HCT116 (cell line): Measurements from ENCODE around the gene SELP. TPM values are rescaled to one million over a fixed set of nuclear protein-coding genes. Genes with fewer than 3 reads are reported as not detected.

Experiments
- ATAC-seq: fragments of 200-7000 bp; cut with Tn5 transposase; 2 replicates; pipeline ENCODE4 v1.9.1; 2020; ENCODE audit warnings: mild to moderate bottlenecking, moderate library complexity
- BruUV-seq: library from RNA; stranded (reverse); fragments of 400-500 nt; replicated peaks from 2 replicates; lab custom pipeline; 2021; lab: Mats Ljungman, UMichigan
- CTCF ChIA-PET: fragments of 300-600 bp; sonication (Branson Sonifier 250); formaldehyde crosslinking; loops from one replicate; lab custom pipeline; 2021; ENCODE audit warnings: antibody characterized with exemption; lab: Charles Lee
- POLR2A ChIA-PET: fragments of 300-600, 350-600 bp; sonication (Branson Sonifier 250); formaldehyde crosslinking; loops from one replicate; lab custom pipeline; 2021; ENCODE audit warnings: antibody characterized with exemption; lab: Charles Lee
- RAD21 ChIA-PET, 2 experiments: fragments of 300-600 bp; sonication (Branson Sonifier 250); formaldehyde crosslinking; loops; one replicate each; lab custom pipeline; 2023; ENCODE audit warnings: low total read pairs in 2 of 2; ENCODE audit not compliant: uncharacterized antibody in 2 of 2, unreplicated experiment in 2 of 2, low non-redundant PET in 1 of 2; lab: Charles Lee
- DNase-seq: peaks from one replicate; pipeline ENCODE4 v3.0.0-alpha.2; 2010; ENCODE audit warnings: low read depth, low spot score
- H2AFZ ChIP-seq: fragments of 200-600 bp; shearing (Covaris generic), sonication (generic); 2 replicates; pipeline ENCODE4 v1.6.1; 2017; ENCODE audit warnings: low read depth, mixed run types, mixed read lengths, antibody characterized with exemption, low read length; ENCODE audit not compliant: poor library complexity, severe bottlenecking
- H3K27ac ChIP-seq: 2 replicates; pipeline ENCODE4 v1.5.1; 2012; ENCODE audit warnings: low read depth, low read length
- H3K27me3 ChIP-seq: fragments of 200-600 bp; sonication (generic); 2 replicates; pipeline ENCODE4 v1.6.1; 2016; ENCODE audit warnings: mixed run types, low read length, mixed read lengths; ENCODE audit not compliant: insufficient read depth
- H3K36me3 ChIP-seq, 2 experiments: fragments of 200-500 bp in 1 of 2; fragments of 200-600 bp in 1 of 2; sonication (Bioruptor generic) in 1 of 2; sonication (generic) in 1 of 2; 2 replicates each; pipeline versions ENCODE4 v1.5.1 to v1.6.1; 2014 to 2016; ENCODE audit warnings: low read length in 2 of 2, inconsistent platforms in 1 of 2, mixed read lengths in 1 of 2, mixed run types in 1 of 2; ENCODE audit not compliant: insufficient read depth in 2 of 2, control insufficient read depth in 1 of 2
- H3K4me1 ChIP-seq, 2 experiments: fragments of 200-600 bp in 1 of 2; sonication (generic) in 1 of 2; 2 replicates each; pipeline versions ENCODE4 v1.5.1 to v1.6.1; 2012 to 2017; ENCODE audit warnings: low read length in 2 of 2, inconsistent platforms in 1 of 2, mild to moderate bottlenecking in 1 of 2, mixed read lengths in 1 of 2, mixed run types in 1 of 2, moderate library complexity in 1 of 2; ENCODE audit not compliant: insufficient read depth in 2 of 2, control insufficient read depth in 1 of 2
- H3K4me2 ChIP-seq: fragments of 200-600 bp; sonication (generic); 2 replicates; pipeline ENCODE4 v1.6.1; 2017; ENCODE audit warnings: mixed run types, low read length, mixed read lengths
- H3K4me3 ChIP-seq, 2 experiments: fragments of 200-600 bp in 1 of 2; sonication (generic) in 1 of 2; replicated peaks in 1 of 2; 2 replicates each; pipeline ENCODE4 v1.5.1; 2011 to 2016; ENCODE audit warnings: low read length in 2 of 2, control low read depth in 1 of 2, low read depth in 1 of 2, mild to moderate bottlenecking in 1 of 2, mixed read lengths in 1 of 2, mixed run types in 1 of 2
- H3K79me2 ChIP-seq: fragments of 200-600 bp; sonication (generic); 2 replicates; pipeline ENCODE4 v1.6.1; 2017; ENCODE audit warnings: mild to moderate bottlenecking, mixed run types, low read length, moderate library complexity, mixed read lengths; ENCODE audit not compliant: insufficient read depth
- H3K9ac ChIP-seq: fragments of 200-600 bp; sonication (generic); 2 replicates; pipeline ENCODE4 v1.6.1; 2016; ENCODE audit warnings: low read length, mixed read lengths
- H3K9me2 ChIP-seq: fragments of 200-600 bp; sonication (generic), shearing (Covaris generic); 2 replicates; pipeline ENCODE4 v1.6.1; 2017; ENCODE audit warnings: mixed run types, mild to moderate bottlenecking, moderate library complexity; ENCODE audit not compliant: insufficient read depth
- H3K9me3 ChIP-seq, 2 experiments: fragments of 200-500 bp in 1 of 2; fragments of 200-600 bp in 1 of 2; sonication (Bioruptor generic) in 1 of 2; sonication (generic) in 1 of 2; 2 replicates each; pipeline ENCODE4 v1.6.1; 2014 to 2017; ENCODE audit warnings: low read length in 2 of 2, mixed read lengths in 2 of 2, inconsistent platforms in 1 of 2, low read depth in 1 of 2, mild to moderate bottlenecking in 1 of 2, mixed run types in 1 of 2, moderate library complexity in 1 of 2; ENCODE audit not compliant: control insufficient read depth in 1 of 2, insufficient read depth in 1 of 2
- H4K20me1 ChIP-seq: fragments of 200-600 bp; sonication (generic), shearing (Covaris generic); 2 replicates; pipeline ENCODE4 v1.6.1; 2017; ENCODE audit warnings: mixed run types, mild to moderate bottlenecking, moderate library complexity; ENCODE audit not compliant: insufficient read depth
- EGR1 ChIP-seq: IDR thresholded peaks from 2 replicates; pipeline ENCODE4 v1.6.1; 2012; ENCODE audit warnings: low read depth
- EZH2phosphoT487 ChIP-seq: fragments of 200-600 bp; IDR thresholded peaks from 2 replicates; pipeline ENCODE4 v1.6.1; 2018; ENCODE audit warnings: antibody characterized with exemption, borderline replicate concordance
- FOSL1 ChIP-seq: IDR thresholded peaks from 2 replicates; pipeline ENCODE4 v1.6.1; 2012; ENCODE audit warnings: low read depth
- SP1 ChIP-seq: IDR thresholded peaks from 2 replicates; pipeline ENCODE4 v1.6.1; 2012; ENCODE audit warnings: low read depth
- TCF7L2 ChIP-seq: IDR thresholded peaks from 2 replicates; pipeline ENCODE4 v1.7.0; 2011; ENCODE audit warnings: borderline replicate concordance, inconsistent platforms; ENCODE audit not compliant: insufficient read depth, insufficient read length; ENCODE audit errors: extremely low read depth
- YY1 ChIP-seq: IDR thresholded peaks from 2 replicates; pipeline ENCODE4 v1.6.1; 2011; ENCODE audit warnings: low read length, low read depth, moderate library complexity, mild to moderate bottlenecking; ENCODE audit not compliant: insufficient replicate concordance; ENCODE audit errors: extremely low read depth
- ZNF274 ChIP-seq: fragments of 200-500 bp; sonication (Bioruptor generic); IDR thresholded peaks from 2 replicates; pipeline ENCODE4 v1.6.1; 2014; ENCODE audit warnings: mild to moderate bottlenecking, low read depth, low read length, inconsistent platforms
- intact Hi-C: fragments of 100-400 bp; cut with micrococcal nuclease; formaldehyde crosslinking; loops from 2 replicates; pipeline ENCODE4 v1.10.0; 2022
- total RNA-seq: library from RNA; stranded (reverse); gene quantifications from one replicate; pipeline ENCODE4 v1.2.1, GENCODE V29; 2021; ENCODE audit not compliant: unreplicated experiment
- TF ChIP-seq, protein P1 (sequence below): IDR thresholded peaks from 2 replicates; pipeline ENCODE4 v1.6.1; 2011; ENCODE audit warnings: mild to moderate bottlenecking, low read length, moderate library complexity; ENCODE audit not compliant: insufficient replicate concordance; ENCODE audit errors: extremely low read depth
- TF ChIP-seq, protein P2 (sequence below): IDR thresholded peaks from 2 replicates; pipeline ENCODE4 v1.6.1; 2012
- TF ChIP-seq, protein P3 (sequence below), 3 experiments: fragments of 200-600 bp in 1 of 3; sonication (generic) in 1 of 3; IDR thresholded peaks in 2 of 3; conservative IDR thresholded peaks in 1 of 3; 2 replicates each; pipeline ENCODE4 v1.5.1; 2012 to 2017; ENCODE audit warnings: low read depth in 2 of 3, low read length in 2 of 3, antibody characterized with exemption in 1 of 3, borderline replicate concordance in 1 of 3, control low read depth in 1 of 3, mild to moderate bottlenecking in 1 of 3, mixed read lengths in 1 of 3, mixed run types in 1 of 3, moderate library complexity in 1 of 3; ENCODE audit not compliant: insufficient read depth in 1 of 3

The SELP gene
- total RNA-seq, 1 experiment from 2014 or later, result not detected

DNA sequence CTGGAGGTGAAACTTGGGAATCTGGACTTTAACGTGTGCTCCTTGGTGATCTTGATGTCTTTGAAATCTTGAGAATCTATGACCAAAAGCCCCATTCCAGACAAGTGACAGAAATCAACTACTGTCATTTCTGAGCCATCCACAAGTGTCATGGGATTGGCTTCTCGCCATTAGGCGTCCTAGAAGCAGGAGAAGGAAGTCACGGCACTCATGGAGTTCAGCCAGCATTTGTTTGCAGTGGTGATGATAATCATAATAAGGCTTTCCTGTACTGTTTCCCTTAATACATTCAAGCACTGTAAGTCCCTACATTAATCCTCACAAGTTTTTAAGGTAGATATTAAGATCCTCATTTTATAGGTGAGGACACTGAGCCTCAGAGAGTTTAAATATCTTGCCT, 55.6 kb downstream of the SELP start:
- Histone ChIP-seq H3K27me3 (no peaks in the 10 kb centered on the region), H2AFZ (no peak overlapping the region), H3K9ac (no peak overlapping the region), H3K9me3 (no peaks in the 10 kb centered on the region), H3K4me3 (no peak overlapping the region), H3K79me2 (no peaks in the 10 kb centered on the region), H3K4me2 (no peak overlapping the region), H3K27ac (no peak overlapping the region), H3K4me1 (no peaks in the 10 kb centered on the region), H3K9me2 (no peaks in the 10 kb centered on the region), H3K36me3 (no peaks in the 10 kb centered on the region), H4K20me1 (no peaks in the 10 kb centered on the region)
- no TSS peak for BruUV-seq
- intact Hi-C loops, result no loop called here
- ATAC-seq, result no peak
- ChIA-PET RAD21 (no interaction called here), CTCF (no interaction called here), POLR2A (no interaction called here)
- DNase-seq, result no peak
- TF ChIP-seq, protein P1, sequence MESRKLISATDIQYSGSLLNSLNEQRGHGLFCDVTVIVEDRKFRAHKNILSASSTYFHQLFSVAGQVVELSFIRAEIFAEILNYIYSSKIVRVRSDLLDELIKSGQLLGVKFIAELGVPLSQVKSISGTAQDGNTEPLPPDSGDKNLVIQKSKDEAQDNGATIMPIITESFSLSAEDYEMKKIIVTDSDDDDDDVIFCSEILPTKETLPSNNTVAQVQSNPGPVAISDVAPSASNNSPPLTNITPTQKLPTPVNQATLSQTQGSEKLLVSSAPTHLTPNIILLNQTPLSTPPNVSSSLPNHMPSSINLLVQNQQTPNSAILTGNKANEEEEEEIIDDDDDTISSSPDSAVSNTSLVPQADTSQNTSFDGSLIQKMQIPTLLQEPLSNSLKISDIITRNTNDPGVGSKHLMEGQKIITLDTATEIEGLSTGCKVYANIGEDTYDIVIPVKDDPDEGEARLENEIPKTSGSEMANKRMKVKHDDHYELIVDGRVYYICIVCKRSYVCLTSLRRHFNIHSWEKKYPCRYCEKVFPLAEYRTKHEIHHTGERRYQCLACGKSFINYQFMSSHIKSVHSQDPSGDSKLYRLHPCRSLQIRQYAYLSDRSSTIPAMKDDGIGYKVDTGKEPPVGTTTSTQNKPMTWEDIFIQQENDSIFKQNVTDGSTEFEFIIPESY, result no peak

DNA sequence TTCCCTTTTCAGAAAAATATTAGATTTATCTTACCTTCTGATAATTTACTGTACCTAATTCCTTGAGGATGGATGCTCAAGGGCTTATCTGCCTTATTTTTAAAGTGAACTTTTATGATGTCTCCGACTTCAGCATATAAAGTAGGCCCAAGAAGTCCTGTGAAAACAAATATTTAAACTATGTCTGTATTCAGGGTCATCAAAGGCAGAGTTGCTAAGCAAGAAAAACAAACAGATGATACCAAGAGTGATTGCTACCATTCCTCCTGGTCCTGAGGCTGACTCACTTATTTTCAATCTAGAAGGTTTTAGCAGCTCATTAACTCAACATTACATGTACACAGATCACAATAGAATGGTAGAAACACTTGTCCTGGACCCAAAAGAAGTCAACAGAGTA, 57.7 kb downstream of the SELP start:
- Histone ChIP-seq H3K36me3 (no peaks in the 10 kb centered on the region), H3K4me3 (no peak overlapping the region), H3K9me2 (no peaks in the 10 kb centered on the region), H4K20me1 (no peaks in the 10 kb centered on the region), H3K27ac (no peak overlapping the region), H2AFZ (no peak overlapping the region), H3K9me3 (no peaks in the 10 kb centered on the region), H3K9ac (no peak overlapping the region), H3K79me2 (no peaks in the 10 kb centered on the region)
- RAD21 ChIA-PET, result no interaction called here
- no peak for ATAC-seq
- BruUV-seq, result no TSS peak
- TF ChIP-seq EGR1 (no peak), YY1 (no peak), TCF7L2 (no peak), FOSL1 (no peak), EZH2phosphoT487 (no peak), ZNF274 (no peak), SP1 (no peak)
- TF ChIP-seq, protein P2, sequence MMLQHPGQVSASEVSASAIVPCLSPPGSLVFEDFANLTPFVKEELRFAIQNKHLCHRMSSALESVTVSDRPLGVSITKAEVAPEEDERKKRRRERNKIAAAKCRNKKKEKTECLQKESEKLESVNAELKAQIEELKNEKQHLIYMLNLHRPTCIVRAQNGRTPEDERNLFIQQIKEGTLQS, result no peak
- TF ChIP-seq, protein P3, sequence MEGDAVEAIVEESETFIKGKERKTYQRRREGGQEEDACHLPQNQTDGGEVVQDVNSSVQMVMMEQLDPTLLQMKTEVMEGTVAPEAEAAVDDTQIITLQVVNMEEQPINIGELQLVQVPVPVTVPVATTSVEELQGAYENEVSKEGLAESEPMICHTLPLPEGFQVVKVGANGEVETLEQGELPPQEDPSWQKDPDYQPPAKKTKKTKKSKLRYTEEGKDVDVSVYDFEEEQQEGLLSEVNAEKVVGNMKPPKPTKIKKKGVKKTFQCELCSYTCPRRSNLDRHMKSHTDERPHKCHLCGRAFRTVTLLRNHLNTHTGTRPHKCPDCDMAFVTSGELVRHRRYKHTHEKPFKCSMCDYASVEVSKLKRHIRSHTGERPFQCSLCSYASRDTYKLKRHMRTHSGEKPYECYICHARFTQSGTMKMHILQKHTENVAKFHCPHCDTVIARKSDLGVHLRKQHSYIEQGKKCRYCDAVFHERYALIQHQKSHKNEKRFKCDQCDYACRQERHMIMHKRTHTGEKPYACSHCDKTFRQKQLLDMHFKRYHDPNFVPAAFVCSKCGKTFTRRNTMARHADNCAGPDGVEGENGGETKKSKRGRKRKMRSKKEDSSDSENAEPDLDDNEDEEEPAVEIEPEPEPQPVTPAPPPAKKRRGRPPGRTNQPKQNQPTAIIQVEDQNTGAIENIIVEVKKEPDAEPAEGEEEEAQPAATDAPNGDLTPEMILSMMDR (IDR thresholded peaks at IDR 0.05 in 2 of 3, conservative IDR thresholded peaks at IDR 0.05 in 1 of 3; ENCODE audit: borderline replicate concordance in 1 of 3, insufficient read depth in 1 of 3, low read depth in 2 of 3, low read length in 2 of 3), result no peak
- TF ChIP-seq, all 23 proteins: peak for 0
- Histone ChIP-seq H3K4me2 (no peak overlapping the region), H3K27me3 (no peaks in the 10 kb centered on the region), H3K4me1 (no peaks in the 10 kb centered on the region)
- no peak for DNase-seq
- intact Hi-C loops, result no loop called here
- CTCF ChIA-PET, result no interaction called here
- POLR2A ChIA-PET, result no interaction called here
